ENCODE measurements around the gene KRT76. TPM values are rescaled to one million over a fixed set of nuclear protein-coding genes. Genes with fewer than 3 reads are reported as not detected.

Gene KRT76
- polyA plus RNA-seq, 1 donor, result not detected

DNA sequence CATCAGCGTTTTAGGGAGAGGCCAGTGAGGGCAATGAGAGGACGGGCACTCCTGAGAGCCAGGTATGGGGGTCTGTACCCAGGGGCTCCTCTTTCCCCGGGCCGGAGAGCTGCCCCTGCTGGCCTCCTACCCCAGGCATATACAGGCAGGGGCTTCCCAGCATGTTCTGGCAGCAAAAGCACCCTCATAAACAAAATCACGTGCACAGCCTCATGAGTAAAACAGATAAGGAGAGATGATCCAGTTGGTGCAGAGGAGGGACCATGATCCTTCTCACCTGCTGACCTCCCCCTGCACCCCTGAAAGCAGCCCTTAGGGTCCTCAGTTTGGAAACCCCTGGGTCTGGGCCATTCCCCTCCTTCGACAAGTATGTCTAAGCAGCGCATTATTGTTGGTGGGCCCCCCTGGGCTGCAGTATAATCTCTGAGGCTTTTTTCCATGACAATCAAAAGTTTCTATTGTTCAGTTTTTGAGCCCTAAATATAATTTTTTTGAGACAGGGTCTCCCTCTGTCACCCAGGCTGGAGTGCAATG, 41.8 kb upstream of the KRT76 start:
- DNase-seq, result peak; percentile 38 to 72
- Histone ChIP-seq H3K4me1 (ENCODE audit: control insufficient read depth, insufficient read depth, low read length) (peaks cover 13% of the 10 kb centered on the region), H3K27me3 (ENCODE audit: control insufficient read depth, insufficient read depth, low read length) (no peaks in the 10 kb centered on the region), H3K4me3 (ENCODE audit: low read length) (no peak overlapping the region), H3K27ac (ENCODE audit: low read length) (no peak overlapping the region), H3K36me3 (ENCODE audit: control insufficient read depth, insufficient read depth, low read length) (no peaks in the 10 kb centered on the region), H3K9me3 (ENCODE audit: control insufficient read depth, low read depth, low read length) (no peaks in the 10 kb centered on the region)
- WGBS (ENCODE audit: insufficient coverage, low lambda C conversion rate), result no CpG with 5 or more reads among the region's 7 CpGs

DNA sequence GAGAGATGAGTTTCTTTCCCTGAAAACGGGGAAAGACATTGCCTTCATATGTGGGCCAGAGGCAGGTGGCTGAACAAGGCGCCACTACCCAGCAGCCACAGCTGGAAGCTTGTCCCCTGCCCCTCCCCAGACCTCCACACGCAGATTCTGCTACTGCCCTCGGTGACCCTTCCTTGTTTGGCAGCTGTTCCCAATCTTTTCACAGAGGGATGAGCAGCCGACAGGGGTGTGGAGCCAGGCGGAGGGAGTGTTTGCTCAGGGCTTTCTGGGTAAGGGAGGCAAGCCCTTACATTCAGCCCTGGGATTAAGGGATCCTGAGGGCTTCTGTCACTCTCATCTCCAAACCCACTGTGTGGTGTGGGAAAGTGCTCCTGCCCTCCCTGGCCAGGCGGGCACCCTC, 41.2 kb upstream of the KRT76 start:
- no peak overlapping the region for H3K4me3 ChIP-seq (ENCODE audit: low read length)
- peak in 1 of 2 donors; percentile 44 for DNase-seq
- no peaks in the 10 kb centered on the region for H3K36me3 ChIP-seq (ENCODE audit: control insufficient read depth, insufficient read depth, low read length)
- WGBS (ENCODE audit: insufficient coverage, low lambda C conversion rate), result no CpG with 5 or more reads among the region's 7 CpGs
- no peaks in the 10 kb centered on the region for H3K27me3 ChIP-seq (ENCODE audit: control insufficient read depth, insufficient read depth, low read length)
- H3K4me1 ChIP-seq (ENCODE audit: control insufficient read depth, insufficient read depth, low read length), result peaks cover 13% of the 10 kb centered on the region
- H3K27ac ChIP-seq (ENCODE audit: low read length), result no peak overlapping the region
- no peaks in the 10 kb centered on the region for H3K9me3 ChIP-seq (ENCODE audit: control insufficient read depth, low read depth, low read length)

DNA sequence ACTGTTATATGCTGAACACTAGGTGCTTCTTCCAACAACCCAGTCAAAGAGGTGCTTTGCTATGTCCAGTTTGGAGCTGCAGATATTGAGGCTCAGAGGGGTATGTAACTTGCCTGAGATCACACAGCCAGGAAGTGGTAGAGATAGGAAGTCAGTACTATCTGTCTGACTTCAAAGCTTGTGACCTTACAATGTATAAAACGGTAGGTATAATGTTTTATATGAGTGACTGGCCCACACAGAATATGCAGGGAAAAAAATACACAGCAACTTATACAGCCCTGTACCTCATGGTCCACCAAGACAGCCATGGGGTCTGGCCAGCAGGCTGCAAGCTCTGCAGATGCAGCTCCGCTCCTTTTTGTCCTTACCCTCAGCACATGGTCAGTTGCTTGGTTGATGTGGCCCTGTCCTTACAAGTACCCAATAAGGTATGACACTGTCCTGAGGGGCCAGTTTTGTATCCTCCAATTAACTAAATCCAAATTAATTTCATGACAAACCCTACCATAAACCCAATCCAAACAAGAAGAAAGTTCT, 40.6 kb upstream of the KRT76 start:
- no peak for DNase-seq
- H3K4me3 ChIP-seq (ENCODE audit: low read length), result no peak overlapping the region

DNA sequence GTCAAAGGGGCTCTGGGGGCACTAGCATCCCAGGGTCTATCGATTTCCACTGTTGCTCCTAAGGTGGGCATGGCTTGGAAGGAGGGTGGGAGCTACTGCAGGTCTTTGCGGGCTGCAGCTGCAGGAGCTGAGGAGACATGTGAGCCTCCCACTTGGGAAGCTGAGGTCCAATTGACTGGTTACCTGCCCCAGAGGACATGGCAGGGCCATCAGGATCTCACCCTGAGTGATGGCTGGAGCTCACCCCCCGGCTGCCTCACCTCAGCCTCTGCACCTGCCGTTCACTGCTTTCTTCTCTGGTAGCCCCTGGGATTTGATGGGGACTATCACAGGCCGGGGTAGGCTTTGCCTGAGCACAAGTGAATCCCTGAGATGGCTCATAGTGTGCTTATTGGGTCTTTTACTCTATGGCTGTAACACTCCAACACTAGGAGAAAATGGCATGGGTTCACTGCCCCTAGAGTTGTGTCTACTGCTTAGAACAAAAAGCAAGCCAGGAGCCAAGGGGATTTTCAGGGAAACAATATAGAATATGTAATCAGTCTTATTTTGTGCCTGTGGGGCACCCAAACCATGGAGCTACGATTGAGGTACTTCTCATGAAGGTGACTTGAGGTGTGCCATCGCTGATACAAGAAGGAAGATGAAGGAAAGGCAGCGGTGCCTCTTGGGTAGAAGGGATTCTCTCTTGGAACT, 40.0 kb upstream of the KRT76 start:
- no peak for DNase-seq
- H3K9me3 ChIP-seq (ENCODE audit: control insufficient read depth, low read depth, low read length), result no peaks in the 10 kb centered on the region
- no peaks in the 10 kb centered on the region for H3K36me3 ChIP-seq (ENCODE audit: control insufficient read depth, insufficient read depth, low read length)
- no peaks in the 10 kb centered on the region for H3K27me3 ChIP-seq (ENCODE audit: control insufficient read depth, insufficient read depth, low read length)
- peaks cover 10% of the 10 kb centered on the region for H3K4me1 ChIP-seq (ENCODE audit: control insufficient read depth, insufficient read depth, low read length)
- H3K27ac ChIP-seq (ENCODE audit: low read length), result no peak overlapping the region
- WGBS (ENCODE audit: insufficient coverage, low lambda C conversion rate), result 100% methylated on average over 2 of the region's 8 CpGs
- no peak overlapping the region for H3K4me3 ChIP-seq (ENCODE audit: low read length)

More for the DNA sequence above, 40.6 kb upstream of the KRT76 start:
- H3K27ac ChIP-seq (ENCODE audit: low read length), result no peak overlapping the region
- WGBS (ENCODE audit: insufficient coverage, low lambda C conversion rate), result no CpG with 5 or more reads among the region's 2 CpGs
- no peaks in the 10 kb centered on the region for H3K9me3 ChIP-seq (ENCODE audit: control insufficient read depth, low read depth, low read length)
- peaks cover 13% of the 10 kb centered on the region for H3K4me1 ChIP-seq (ENCODE audit: control insufficient read depth, insufficient read depth, low read length)
- H3K27me3 ChIP-seq (ENCODE audit: control insufficient read depth, insufficient read depth, low read length), result no peaks in the 10 kb centered on the region
- H3K36me3 ChIP-seq (ENCODE audit: control insufficient read depth, insufficient read depth, low read length), result no peaks in the 10 kb centered on the region

DNA sequence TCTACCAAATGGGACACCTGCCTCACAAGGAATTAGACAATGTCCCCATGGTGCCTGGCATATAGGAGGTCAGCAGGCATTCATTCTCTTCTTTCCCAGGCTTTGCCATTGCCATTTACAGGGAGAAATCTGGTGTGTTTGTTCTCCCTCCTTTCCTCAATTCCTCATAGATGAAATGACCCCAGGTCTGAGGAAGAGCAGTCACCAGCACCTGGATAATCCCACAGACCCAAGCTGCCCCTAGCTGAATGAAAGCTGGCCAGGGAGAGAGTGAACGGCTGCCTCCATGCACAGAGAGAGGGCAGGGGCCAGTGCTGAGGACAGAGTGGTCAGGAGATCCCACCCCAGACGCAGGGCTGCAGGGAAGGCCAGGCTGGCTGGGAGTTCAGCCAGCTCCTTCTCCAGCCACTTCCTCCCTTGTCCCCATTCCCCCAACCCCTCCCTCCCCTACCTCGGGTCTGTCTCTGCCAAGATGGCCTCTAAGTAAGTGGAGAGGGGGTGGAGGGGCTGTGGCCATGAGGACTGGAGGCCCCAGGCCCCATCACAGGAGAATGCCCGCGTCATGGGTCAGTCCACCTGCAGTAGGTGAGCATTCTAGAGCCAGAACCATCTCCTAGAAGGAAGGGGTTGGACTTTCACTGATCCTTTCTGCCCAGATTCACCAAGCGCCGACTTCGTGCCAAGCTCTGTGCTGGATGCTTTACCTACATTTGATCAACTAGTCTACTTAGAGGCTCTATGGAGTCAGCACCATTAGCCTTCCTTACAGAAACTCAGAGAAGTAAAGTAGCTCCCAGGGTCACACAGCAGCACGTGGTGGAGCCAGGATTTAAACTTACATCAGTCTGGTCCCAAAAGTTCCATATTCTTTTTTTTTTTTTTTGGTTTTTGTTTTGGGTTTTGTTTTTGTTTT, 38.8 kb upstream of the KRT76 start:
- H3K36me3 ChIP-seq (ENCODE audit: control insufficient read depth, insufficient read depth, low read length), result no peaks in the 10 kb centered on the region
- no peak for DNase-seq
- peaks cover 8% of the 10 kb centered on the region for H3K4me1 ChIP-seq (ENCODE audit: control insufficient read depth, insufficient read depth, low read length)
- H3K9me3 ChIP-seq (ENCODE audit: control insufficient read depth, low read depth, low read length), result no peaks in the 10 kb centered on the region
- H3K27me3 ChIP-seq (ENCODE audit: control insufficient read depth, insufficient read depth, low read length), result peaks cover 4% of the 10 kb centered on the region
- WGBS (ENCODE audit: insufficient coverage, low lambda C conversion rate), result 80% methylated on average over 1 of the region's 9 CpGs
- no peak overlapping the region for H3K27ac ChIP-seq (ENCODE audit: low read length)
- no peak overlapping the region for H3K4me3 ChIP-seq (ENCODE audit: low read length)

DNA sequence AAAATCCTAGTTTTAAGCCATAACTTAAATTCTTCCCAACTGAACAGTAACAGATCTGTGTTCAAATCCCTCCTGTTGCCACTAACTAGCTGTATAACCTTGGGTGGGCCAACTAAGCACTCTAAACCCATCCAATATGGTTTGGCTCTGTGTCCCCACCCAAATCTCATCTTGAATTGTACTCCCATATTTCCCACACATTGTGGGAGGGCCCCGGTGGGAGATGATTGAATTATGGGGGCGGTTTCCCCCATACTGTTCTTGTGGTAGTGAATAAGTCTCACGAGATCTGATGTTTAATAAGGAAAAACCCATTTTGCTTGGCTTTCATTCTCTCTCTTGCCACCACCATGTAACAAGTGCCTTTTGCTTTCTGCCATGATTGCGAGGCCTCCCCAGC, 38.0 kb upstream of the KRT76 start:
- 100% methylated on average over 2 of the region's 4 CpGs for WGBS (ENCODE audit: insufficient coverage, low lambda C conversion rate)
- no peak for DNase-seq
- Histone ChIP-seq H3K27ac (ENCODE audit: low read length) (no peak overlapping the region), H3K4me3 (ENCODE audit: low read length) (no peak overlapping the region), H3K27me3 (ENCODE audit: control insufficient read depth, insufficient read depth, low read length) (peaks cover 4% of the 10 kb centered on the region), H3K9me3 (ENCODE audit: control insufficient read depth, low read depth, low read length) (no peaks in the 10 kb centered on the region), H3K36me3 (ENCODE audit: control insufficient read depth, insufficient read depth, low read length) (no peaks in the 10 kb centered on the region), H3K4me1 (ENCODE audit: control insufficient read depth, insufficient read depth, low read length) (peaks cover 8% of the 10 kb centered on the region)

DNA sequence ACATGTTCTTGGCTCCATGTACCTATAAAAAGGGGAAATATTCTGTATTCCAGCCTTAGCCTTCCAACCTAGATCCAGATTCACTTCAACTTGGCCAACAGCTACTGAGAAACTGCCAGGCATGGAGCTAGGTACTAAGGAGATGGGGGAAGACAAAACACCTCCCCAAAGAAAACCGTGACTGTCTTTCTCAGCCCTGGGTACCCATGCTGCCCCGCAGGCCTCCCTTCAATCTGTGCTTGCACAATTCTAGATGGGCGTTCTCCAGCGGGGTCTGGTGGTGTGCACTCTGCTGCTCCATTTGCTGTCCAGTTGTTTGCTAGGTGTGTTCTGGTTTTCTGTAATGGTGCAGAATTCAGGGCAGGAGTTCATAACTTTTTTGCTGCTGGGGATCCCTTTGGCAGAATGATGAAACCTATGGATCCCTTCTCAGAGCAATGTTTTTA, 37.6 kb upstream of the KRT76 start:
- H3K27ac ChIP-seq (ENCODE audit: low read length), result no peak overlapping the region
- H3K36me3 ChIP-seq (ENCODE audit: control insufficient read depth, insufficient read depth, low read length), result no peaks in the 10 kb centered on the region
- H3K4me1 ChIP-seq (ENCODE audit: control insufficient read depth, insufficient read depth, low read length), result peaks cover 8% of the 10 kb centered on the region
- peaks cover 4% of the 10 kb centered on the region for H3K27me3 ChIP-seq (ENCODE audit: control insufficient read depth, insufficient read depth, low read length)
- WGBS (ENCODE audit: insufficient coverage, low lambda C conversion rate), result 80% methylated on average over 1 of the region's 4 CpGs
- H3K4me3 ChIP-seq (ENCODE audit: low read length), result no peak overlapping the region
- DNase-seq, result no peak
- no peaks in the 10 kb centered on the region for H3K9me3 ChIP-seq (ENCODE audit: control insufficient read depth, low read depth, low read length)

DNA sequence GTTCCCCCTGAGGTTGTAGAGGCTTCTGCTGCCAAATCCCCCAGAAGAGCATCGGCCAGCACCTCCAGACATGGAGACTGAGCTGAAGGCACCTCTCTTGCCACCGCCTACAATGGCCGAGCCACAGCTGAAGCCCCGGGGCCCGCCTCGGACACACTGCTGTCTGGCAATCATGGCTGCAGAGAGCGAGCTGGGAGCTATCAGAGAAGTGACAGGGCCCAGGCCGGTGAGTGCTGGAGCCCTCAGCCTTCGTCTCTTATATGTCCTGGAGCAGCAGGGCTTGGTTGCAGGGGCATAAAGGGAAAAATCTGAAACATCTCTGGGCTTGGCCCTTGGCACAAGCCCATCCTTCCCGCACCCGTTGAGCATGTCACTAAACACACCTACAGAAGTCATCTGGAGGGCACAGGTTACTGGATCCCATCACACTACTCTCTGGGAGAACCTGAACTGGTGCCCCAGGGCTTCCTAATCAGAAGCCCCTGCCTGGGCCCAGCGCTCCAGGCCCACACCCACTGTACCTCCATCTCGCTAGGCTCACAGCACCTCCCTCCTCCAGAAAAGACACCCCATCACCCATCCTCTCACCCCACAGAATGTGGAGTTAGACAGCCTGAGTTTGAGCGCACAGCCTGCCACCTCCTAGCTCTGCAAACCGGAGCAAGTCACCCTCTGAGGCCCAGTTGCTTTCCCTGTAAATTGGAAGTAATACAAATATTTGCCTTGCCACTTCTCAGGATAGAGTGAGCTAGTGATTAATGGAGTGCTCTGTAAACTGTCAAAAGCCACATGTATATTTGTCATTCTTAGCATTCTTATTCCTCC, 37.0 kb upstream of the KRT76 start, which contains the start of gene KRT4:
TSS of gene KRT4 (minus strand) at position 232 of the 825 bp plus-strand sequence. CDS start at position 174, 58 bp downstream.
- DNase-seq, result no peak
- Histone ChIP-seq H3K4me3 (ENCODE audit: low read length) (no peak within 1 kb of the TSS), H3K27ac (ENCODE audit: low read length) (no peak within 1 kb of the TSS), H3K27me3 (ENCODE audit: control insufficient read depth, insufficient read depth, low read length) (peaks cover 4% of the 10 kb centered on the region), H3K36me3 (ENCODE audit: control insufficient read depth, insufficient read depth, low read length) (no peaks in the 10 kb centered on the region), H3K9me3 (ENCODE audit: control insufficient read depth, low read depth, low read length) (no peaks in the 10 kb centered on the region), H3K4me1 (ENCODE audit: control insufficient read depth, insufficient read depth, low read length) (peaks cover 8% of the 10 kb centered on the region)
- WGBS (ENCODE audit: insufficient coverage, low lambda C conversion rate), result no CpG with 5 or more reads among the region's 15 CpGs

DNA sequence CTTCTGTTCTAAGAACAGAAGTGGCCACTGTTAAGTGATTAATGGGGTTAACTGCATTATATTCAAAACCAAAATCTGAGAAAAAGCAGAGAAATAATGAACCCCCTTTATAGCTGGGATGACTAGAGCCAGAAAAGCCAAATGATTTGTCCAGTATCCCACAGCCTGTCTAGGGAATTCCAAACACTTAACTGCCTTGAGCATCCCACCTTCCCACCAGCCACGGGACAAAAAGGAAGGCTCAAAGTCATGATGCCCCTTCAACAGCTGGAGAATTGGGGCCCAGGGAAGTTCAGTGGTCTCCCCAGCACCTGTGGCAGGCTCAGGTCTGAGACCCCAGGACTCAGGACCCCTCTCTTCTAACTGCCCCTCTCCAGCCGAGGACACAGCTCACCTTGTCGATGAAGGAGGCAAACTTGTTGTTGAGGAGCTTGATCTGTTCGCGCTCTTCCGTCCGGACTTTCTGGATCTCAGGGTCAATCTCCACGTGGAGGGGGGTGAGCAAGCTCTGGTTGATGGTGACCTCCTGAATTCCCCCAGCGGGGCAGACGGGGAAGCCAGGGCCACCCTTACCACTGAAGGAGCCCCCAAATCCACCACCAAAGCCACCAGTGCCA, 36.2 kb upstream of the KRT76 start:
- no peak overlapping the region for H3K4me3 ChIP-seq (ENCODE audit: low read length)
- no peaks in the 10 kb centered on the region for H3K9me3 ChIP-seq (ENCODE audit: control insufficient read depth, low read depth, low read length)
- WGBS (ENCODE audit: insufficient coverage, low lambda C conversion rate), result no CpG with 5 or more reads among the region's 10 CpGs
- H3K27me3 ChIP-seq (ENCODE audit: control insufficient read depth, insufficient read depth, low read length), result peaks cover 4% of the 10 kb centered on the region
- no peaks in the 10 kb centered on the region for H3K36me3 ChIP-seq (ENCODE audit: control insufficient read depth, insufficient read depth, low read length)
- no peak for DNase-seq
- no peak overlapping the region for H3K27ac ChIP-seq (ENCODE audit: low read length)
- peaks cover 3% of the 10 kb centered on the region for H3K4me1 ChIP-seq (ENCODE audit: control insufficient read depth, insufficient read depth, low read length)
